Astrocyte of the spinal cord (primary cell): ENCODE measurements around the gene KIF3A.

Experiments used
- DNase-seq: peaks from one replicate; pipeline ENCODE4 v3.0.0; 2011; ENCODE audit warnings: low read depth, low spot score
- H3K4me3 ChIP-seq: 2 replicates; pipeline ENCODE4 v1.5.1; 2011; ENCODE audit warnings: low read depth, mild to moderate bottlenecking, low read length, moderate library complexity
- CTCF ChIP-seq: IDR thresholded peaks from 2 replicates; pipeline ENCODE4 v1.5.1; 2012; ENCODE audit warnings: low read depth, mild to moderate bottlenecking, low read length, inconsistent platforms
- in situ Hi-C: cut with HindIII; loops from 2 replicates; pipeline ENCODE4 v1.10.0; 2017; ENCODE audit warnings: low sequenced_read_pairs

Gene KIF3A

GRCh38 chr5:132780577-132780976 is 43.2 kb upstream of the KIF3A start:
- no peak for DNase-seq
- in situ Hi-C loops: no loop called here
- no peak for TF ChIP-seq CTCF
- H3K4me3 ChIP-seq: no peak overlapping the region

DNA sequence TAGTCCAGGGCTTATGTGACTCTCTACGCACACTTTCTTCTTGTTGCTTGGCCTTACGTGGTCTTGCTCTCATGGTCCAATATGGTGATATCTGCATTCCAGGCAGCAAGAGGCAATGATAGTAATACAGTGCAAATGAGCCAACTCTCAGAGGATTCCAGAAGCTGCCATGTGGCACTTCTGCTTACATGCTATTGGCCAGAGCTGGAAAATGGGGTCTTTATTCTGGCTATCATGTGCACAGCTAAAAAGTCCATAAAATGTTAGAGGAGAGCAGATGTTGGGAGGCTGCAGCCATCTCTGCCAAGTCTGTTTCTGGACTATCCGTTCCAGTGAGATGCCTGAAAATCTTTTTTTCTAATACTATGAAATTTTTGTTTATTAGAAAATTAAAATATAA is 42.6 kb upstream of the KIF3A start:
- in situ Hi-C loops: no loop called here
- DNase-seq: no peak
- H3K4me3 ChIP-seq: no peak overlapping the region
- no peak for TF ChIP-seq CTCF

DNA sequence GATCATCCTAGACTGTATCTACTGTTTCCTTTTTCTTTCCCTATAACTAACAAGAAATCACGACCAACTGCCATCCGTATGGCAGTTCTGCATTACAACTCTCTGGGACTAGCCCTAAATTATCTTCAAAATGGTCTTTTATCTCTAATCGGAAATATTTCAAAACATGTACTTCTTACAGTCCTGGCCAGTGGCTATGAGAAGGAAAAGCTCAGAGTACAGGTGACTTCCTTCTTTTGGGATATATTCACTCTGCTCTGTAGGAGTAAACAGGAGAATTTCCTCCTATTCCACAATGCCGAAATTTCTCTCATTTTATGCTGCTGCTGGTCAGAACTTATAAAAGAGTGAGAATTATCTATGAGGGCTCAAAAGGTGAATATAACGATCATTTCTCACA is 41.5 kb upstream of the KIF3A start:
- no peak for DNase-seq
- TF ChIP-seq CTCF: no peak
- in situ Hi-C loops: no loop called here
- no peak overlapping the region for H3K4me3 ChIP-seq

- H3K4me3 ChIP-seq: peak overlapping the region; percentile 69
- in situ Hi-C loops: no loop called here
- no peak for TF ChIP-seq CTCF
- DNase-seq: no peak
Measured at GRCh38 chr5:132778129-132778528, 40.8 kb upstream of the KIF3A start.

GRCh38 chr5:132777209-132778069 is 40.1 kb upstream of the KIF3A start, which contains the start of gene SEPTIN8:
Gene SEPTIN8 (minus strand): TSS chr5:132777239. CDS start chr5:132777137, 102 bp downstream.
- TF ChIP-seq CTCF: no peak
- in situ Hi-C loops: no loop called here

DNA sequence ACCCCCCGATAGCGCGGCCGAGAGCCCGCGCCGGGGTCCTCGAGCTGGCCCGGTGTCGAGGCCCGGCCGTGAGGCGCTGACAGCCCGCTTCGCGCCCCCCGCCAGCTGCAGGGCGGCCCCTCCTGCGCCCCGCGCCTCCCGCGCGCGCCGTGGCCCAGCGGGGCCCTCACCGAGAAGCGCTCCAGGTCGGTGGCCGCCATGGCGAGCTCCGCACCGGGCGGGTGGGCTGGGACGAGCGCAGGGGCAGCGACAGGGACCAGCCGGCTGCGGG is 39.5 kb upstream of the KIF3A start:
- in situ Hi-C loops: no loop called here

More at GRCh38 chr5:132777209-132778069, 40.1 kb upstream of the KIF3A start, which contains the start of gene SEPTIN8:
- DNase-seq: no peak
- H3K4me3 ChIP-seq: peak within 1 kb of the TSS; percentile 69

More for the DNA sequence above, 39.5 kb upstream of the KIF3A start:
- H3K4me3 ChIP-seq: peak overlapping the region; percentile 69
- TF ChIP-seq CTCF: no peak
- no peak for DNase-seq
